Pancreas (tissue), 10 donors: ENCODE results near the gene BEGAIN. TPM values are rescaled to one million over a fixed set of nuclear protein-coding genes. Genes with fewer than 3 reads are reported as not detected.

Source experiments
- ATAC-seq, 4 donors: fragments of 200-7000 bp; cut with Tn5 transposase; one replicate each; pipeline versions ENCODE4 v1.8.0 to v1.9.1; 2020; ENCODE audit warnings: mild to moderate bottlenecking in 4 of 4, moderate library complexity in 4 of 4
- DNase-seq, 6 donors: peaks; one replicate each; pipeline ENCODE4 v3.0.0-alpha.2; 2020
- FAIRE-seq: peaks from 2 replicates; lab custom pipeline; 2012; peaks lifted over from hg19 to GRCh38; lab: Jason Lieb, UNC
- H3K27ac ChIP-seq, 4 donors: fragments of 200-600 bp; sonication (generic); 1 replicate in 3 of 4; 2 replicates in 1 of 4; pipeline versions ENCODE4 v1.5.0 to v1.8.0; 2020
- H3K27me3 ChIP-seq, 4 donors: fragments of 200-600 bp; one replicate each; pipeline ENCODE4 v1.8.0; 2021
- H3K36me3 ChIP-seq, 3 donors: fragments of 200-600 bp; sonication (generic) in 1 of 3; one replicate each; pipeline versions ENCODE4 v1.5.0 to v1.8.0; 2020 to 2021
- H3K4me1 ChIP-seq, 3 donors: fragments of 200-600 bp; one replicate each; pipeline ENCODE4 v1.8.0; 2021
- H3K4me3 ChIP-seq, 4 donors: fragments of 200-600 bp; sonication (generic) in 2 of 4; one replicate each; pipeline versions ENCODE4 v1.5.0 to v1.8.0; 2020 to 2021
- H3K9me3 ChIP-seq, 4 donors: fragments of 200-600 bp; one replicate each; pipeline ENCODE4 v1.8.0; 2021
- WGBS, 2 donors: extraction: QIAGEN DNeasy Blood & Tissue Kit; methylation state at CpG; one replicate each; pipeline ENCODE4 v1.1.7; 2013; 5-methylcytosine and 5-hydroxymethylcytosine counted together
- intact Hi-C, 3 donors: fragments of 100-400 bp; cut with DNase I; formaldehyde crosslinking; loops; one replicate each; pipeline versions ENCODE4 v1.11.1 to v1.14.2; 2022
- polyA plus RNA-seq, 2 donors: library from polyadenylated mRNA; stranded (reverse); fragments of 200-250 nt; gene quantifications; one replicate each; pipeline ENCODE4 v1.2.3, GENCODE V29; 2013
- total RNA-seq, 6 donors: library from RNA; stranded (reverse); fragmentation: NEBNext Ultra II Directional in 4 of 6; extraction: Animal tissue kit (Norgen Biotek cat#: 25700) in 4 of 6; gene quantifications; one replicate each; pipeline versions ENCODE4 v1.2.1 to v1.2.4, GENCODE V29; 2021 to 2023
- TF ChIP-seq, protein P1 (sequence below), 4 donors: fragments of 200-600 bp; sonication (generic) in 3 of 4; IDR thresholded peaks; one replicate each; pipeline versions ENCODE4 v1.5.0 to v1.8.0; 2021; ENCODE audit warnings: antibody characterized with exemption in 4 of 4
- donor health status: healthy with polysubstance abuse.
- donor health status: DM: no; HTN: no; CAD: no; lungs with moderate emphysema.
- donor health status: DM: no; HTN: no; CAD: no.
- donor health status: control.
- donor health status: control.
- donor health status: Bipolar disorder and iron deficiency.
- donor health status: DM: yes; HTN: yes; CAD: no.
- donor health status: DM: no; HTN: no; CAD: no.
- donor health status: DM: no; HTN: no; CAD: no.
- donor health status: DM: yes; HTN: yes; CAD: no.

The BEGAIN gene
- total and polyA plus RNA-seq, 8 donors: 9.1 to 32.2 (median 15.4) TPM

DNA sequence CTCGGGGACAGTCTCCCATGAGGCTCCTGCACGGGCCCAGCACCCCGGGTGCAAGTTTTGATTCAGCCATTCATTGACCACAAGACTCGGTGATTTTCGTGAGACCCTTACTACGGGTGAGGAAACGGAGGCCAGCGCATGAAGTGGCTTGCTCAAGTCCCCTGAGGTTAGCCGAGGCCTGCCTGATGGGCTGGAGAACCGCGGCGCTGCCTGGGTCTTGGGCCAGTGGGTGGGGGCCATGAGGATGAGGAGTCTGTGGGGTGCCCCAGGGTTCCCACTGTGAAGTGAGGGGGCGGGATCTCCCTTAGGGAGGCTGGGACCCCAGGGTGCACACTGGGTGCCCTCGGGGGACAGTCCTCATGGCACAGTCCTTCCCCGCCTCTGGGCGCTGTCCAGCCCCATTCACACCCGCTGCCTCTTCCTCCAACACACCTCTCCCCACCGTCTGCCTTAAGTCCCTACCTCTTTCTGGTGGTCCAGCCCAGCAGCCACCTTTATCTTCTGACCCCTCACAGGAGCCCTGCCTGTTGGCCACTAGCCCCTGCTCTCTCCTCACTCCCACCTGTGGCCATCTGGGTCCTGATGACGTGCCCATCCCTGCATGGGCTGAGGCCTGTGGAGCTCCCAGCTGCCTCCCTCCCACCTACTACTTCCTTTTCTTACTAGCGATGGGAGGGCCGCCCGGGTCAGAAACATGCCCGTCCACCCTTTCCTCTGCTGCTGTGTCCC, 16.3 kb downstream of the BEGAIN start:
- DNase-seq: no peak
- no peak for FAIRE-seq
- Histone ChIP-seq H3K4me1 (peaks cover 0 to 8% (median 3%) of the 10 kb centered on the region in 3 donors), H3K36me3 (no peaks in the 10 kb centered on the region), H3K27me3 (no peaks in the 10 kb centered on the region), H3K27ac (no peak overlapping the region), H3K9me3 (no peaks in the 10 kb centered on the region), H3K4me3 (no peak overlapping the region)
- no peak for ATAC-seq
- 84 to 89% methylated on average over 22 to 23 of the region's 23 CpGs for WGBS, 2 donors
- intact Hi-C loops: no loop called here
- TF ChIP-seq, protein P1, sequence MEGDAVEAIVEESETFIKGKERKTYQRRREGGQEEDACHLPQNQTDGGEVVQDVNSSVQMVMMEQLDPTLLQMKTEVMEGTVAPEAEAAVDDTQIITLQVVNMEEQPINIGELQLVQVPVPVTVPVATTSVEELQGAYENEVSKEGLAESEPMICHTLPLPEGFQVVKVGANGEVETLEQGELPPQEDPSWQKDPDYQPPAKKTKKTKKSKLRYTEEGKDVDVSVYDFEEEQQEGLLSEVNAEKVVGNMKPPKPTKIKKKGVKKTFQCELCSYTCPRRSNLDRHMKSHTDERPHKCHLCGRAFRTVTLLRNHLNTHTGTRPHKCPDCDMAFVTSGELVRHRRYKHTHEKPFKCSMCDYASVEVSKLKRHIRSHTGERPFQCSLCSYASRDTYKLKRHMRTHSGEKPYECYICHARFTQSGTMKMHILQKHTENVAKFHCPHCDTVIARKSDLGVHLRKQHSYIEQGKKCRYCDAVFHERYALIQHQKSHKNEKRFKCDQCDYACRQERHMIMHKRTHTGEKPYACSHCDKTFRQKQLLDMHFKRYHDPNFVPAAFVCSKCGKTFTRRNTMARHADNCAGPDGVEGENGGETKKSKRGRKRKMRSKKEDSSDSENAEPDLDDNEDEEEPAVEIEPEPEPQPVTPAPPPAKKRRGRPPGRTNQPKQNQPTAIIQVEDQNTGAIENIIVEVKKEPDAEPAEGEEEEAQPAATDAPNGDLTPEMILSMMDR (IDR thresholded peaks at IDR 0.05): no peak

- H3K27ac ChIP-seq: no peak overlapping the region
- H3K4me1 ChIP-seq: peaks cover 0 to 13% (median 6%) of the 10 kb centered on the region in 3 donors
- TF ChIP-seq, protein P1 (IDR thresholded peaks at IDR 0.05): no peak
- no peaks in the 10 kb centered on the region for H3K27me3 ChIP-seq
- FAIRE-seq (no peak), ATAC-seq (no peak), DNase-seq (no peak)
- 55 to 66% methylated on average over 14 of the region's 14 CpGs for WGBS, 2 donors
- intact Hi-C loops: no loop called here
- H3K9me3 ChIP-seq: no peaks in the 10 kb centered on the region
- no peaks in the 10 kb centered on the region for H3K36me3 ChIP-seq
- no peak overlapping the region for H3K4me3 ChIP-seq
These were observed 17.4 kb downstream of the BEGAIN start for GRCh38 chr14:100569734-100570286.

- Histone ChIP-seq H3K9me3 (no peaks in the 10 kb centered on the region), H3K27me3 (no peaks in the 10 kb centered on the region), H3K36me3 (no peaks in the 10 kb centered on the region), H3K27ac (peak overlapping the region in 1 of 4 donors; percentile 31), H3K4me1 (peaks cover 0 to 13% (median 6%) of the 10 kb centered on the region in 3 donors), H3K4me3 (peak overlapping the region in 3 of 4 donors; percentile 45 to 77 (median 76))
- TF ChIP-seq, protein P1 (IDR thresholded peaks at IDR 0.05): no peak
- DNase-seq (no peak), FAIRE-seq (no peak), ATAC-seq (peak; percentile 14 to 50 (median 28))
- 7 to 14% methylated on average over 35 to 45 of the region's 45 CpGs for WGBS, 2 donors
- intact Hi-C loops: no loop called here
These were observed 18.1 kb downstream of the BEGAIN start for GRCh38 chr14:100568998-100569733.

GRCh38 chr14:100568164-100568997, 18.8 kb downstream of the BEGAIN start:
- TF ChIP-seq, protein P1 (IDR thresholded peaks at IDR 0.05): no peak
- ATAC-seq (peak in 2 of 4 donors; percentile 0 to 1), FAIRE-seq (no peak), DNase-seq (peak in 1 of 6 donors; percentile 76)
- Histone ChIP-seq H3K4me1 (peaks cover 0 to 13% (median 6%) of the 10 kb centered on the region in 3 donors), H3K27me3 (no peaks in the 10 kb centered on the region), H3K4me3 (peak overlapping the region; percentile 45 to 77 (median 72)), H3K27ac (peak overlapping the region; percentile 42 to 83 (median 61)), H3K36me3 (no peaks in the 10 kb centered on the region), H3K9me3 (no peaks in the 10 kb centered on the region)
- 0 to 1% methylated on average over 70 to 100 of the region's 100 CpGs for WGBS, 2 donors
- intact Hi-C loops: no loop called here
